ENCODE data around the gene PDE3B. TPM values are rescaled to one million over a fixed set of nuclear protein-coding genes. Genes with fewer than 3 reads are reported as not detected.
A peak's percentile ranks its signal among the peaks of the same experiment; 100 is the strongest.
"Not testable (repeated sequence)": the region's sequence is repeated elsewhere in the genome, so short reads cannot be mapped to it uniquely, and the experiment has no call there.

The PDE3B gene
- 4.8 and 5.1 TPM in 2 replicates for total RNA-seq

GRCh38 chr11:14643697-14644225 is at the start of gene PDE3B:
PDE3B (plus strand) TSS chr11:14643804; CDS start chr11:14644076, 272 bp downstream.
- H3K4me3 ChIP-seq (ENCODE audit: low read depth, low read length), result peak within 1 kb of the TSS; percentile 69
- no peak for TF ChIP-seq CTCF (conservative IDR thresholded peaks at IDR 0.05; ENCODE audit: low read depth, low read length)
- DNase-seq (ENCODE audit: low read depth), result no peak

- DNase-seq (ENCODE audit: low read depth), result not testable (repeated sequence)
Measured at GRCh38 chr11:14595261-14595660, 48.3 kb upstream of the PDE3B start.

GRCh38 chr11:14607713-14608112 is 35.9 kb upstream of the PDE3B start:
- no peak overlapping the region for H3K4me3 ChIP-seq (ENCODE audit: low read depth, low read length)
- DNase-seq (ENCODE audit: low read depth), result no peak
- no peak for TF ChIP-seq CTCF (conservative IDR thresholded peaks at IDR 0.05; ENCODE audit: low read depth, low read length)

More at GRCh38 chr11:14595261-14595660, 48.3 kb upstream of the PDE3B start:
- not testable (repeated sequence) for H3K4me3 ChIP-seq (ENCODE audit: low read depth, low read length)

GRCh38 chr11:14609902-14610301 is 33.7 kb upstream of the PDE3B start:
- no peak for DNase-seq (ENCODE audit: low read depth)
- H3K4me3 ChIP-seq (ENCODE audit: low read depth, low read length), result no peak overlapping the region
- TF ChIP-seq CTCF (conservative IDR thresholded peaks at IDR 0.05; ENCODE audit: low read depth, low read length), result no peak

GRCh38 chr11:14611939-14612338 is 31.7 kb upstream of the PDE3B start:
- TF ChIP-seq CTCF (conservative IDR thresholded peaks at IDR 0.05; ENCODE audit: low read depth, low read length), result no peak
- no peak for DNase-seq (ENCODE audit: low read depth)
- H3K4me3 ChIP-seq (ENCODE audit: low read depth, low read length), result no peak overlapping the region

GRCh38 chr11:14612694-14613093 is 30.9 kb upstream of the PDE3B start:
- TF ChIP-seq CTCF (conservative IDR thresholded peaks at IDR 0.05; ENCODE audit: low read depth, low read length), result no peak
- no peak overlapping the region for H3K4me3 ChIP-seq (ENCODE audit: low read depth, low read length)
- DNase-seq (ENCODE audit: low read depth), result no peak

- no peak for DNase-seq (ENCODE audit: low read depth)
- no peak overlapping the region for H3K4me3 ChIP-seq (ENCODE audit: low read depth, low read length)
- no peak for TF ChIP-seq CTCF (conservative IDR thresholded peaks at IDR 0.05; ENCODE audit: low read depth, low read length)
Measured at GRCh38 chr11:14614091-14614622, 29.4 kb upstream of the PDE3B start.
